Esophagus muscularis mucosa (tissue), 4 donors: ENCODE results near the gene BCL3. TPM values are rescaled to one million over a fixed set of nuclear protein-coding genes. Genes with fewer than 3 reads are reported as not detected.

Source experiments
- DNase-seq: peaks from one replicate; pipeline ENCODE4 v3.0.0-alpha.2; 2017; ENCODE audit errors: extremely low spot score
- H3K27ac ChIP-seq, 4 donors: fragments of 200-600 bp; sonication (generic); replicated peaks in 1 of 4; 1 replicate in 3 of 4; 2 replicates in 1 of 4; pipeline ENCODE4 v1.5.1; 2016 to 2019; ENCODE audit warnings: mild to moderate bottlenecking in 1 of 4
- H3K27me3 ChIP-seq, 4 donors: fragments of 200-600 bp; sonication (generic); one replicate each; pipeline versions ENCODE4 v1.5.1 to v1.6.0; 2016 to 2019
- H3K36me3 ChIP-seq, 4 donors: fragments of 200-600 bp; sonication (generic); one replicate each; pipeline ENCODE4 v1.5.1; 2016 to 2019
- H3K4me1 ChIP-seq, 4 donors: fragments of 200-600 bp; sonication (generic); one replicate each; pipeline ENCODE4 v1.5.1; 2016 to 2019
- H3K4me3 ChIP-seq, 4 donors: fragments of 200-600 bp; sonication (generic); 1 replicate in 2 of 4; 2 replicates in 2 of 4; pipeline ENCODE4 v1.5.1; 2016 to 2019; ENCODE audit warnings: mild to moderate bottlenecking in 4 of 4, moderate library complexity in 1 of 4
- H3K9me3 ChIP-seq, 4 donors: fragments of 200-600 bp; sonication (generic); 1 replicate in 3 of 4; 2 replicates in 1 of 4; pipeline ENCODE4 v1.5.1; 2016 to 2019
- CTCF ChIP-seq, 3 experiments: fragments of 200-600 bp in 2 of 3; fragments of 450-650 bp in 1 of 3; sonication (generic) in 2 of 3; IDR thresholded peaks; one replicate each; pipeline ENCODE4 v1.5.1; 2017 to 2019; ENCODE audit warnings: antibody characterized with exemption in 3 of 3, mild to moderate bottlenecking in 2 of 3, moderate library complexity in 1 of 3
- EP300 ChIP-seq: sonication (generic); formaldehyde crosslinking; IDR thresholded peaks from one replicate; pipeline ENCODE4 v1.6.1; 2017; ENCODE audit warnings: antibody characterized with exemption
- POLR2A ChIP-seq: fragments of 450-650 bp; IDR thresholded peaks from one replicate; pipeline ENCODE4 v1.6.1; 2017; ENCODE audit warnings: antibody characterized with exemption, moderate library complexity, mild to moderate bottlenecking, low read depth
- POLR2AphosphoS5 ChIP-seq, 2 donors: sonication (generic); formaldehyde crosslinking; IDR thresholded peaks; one replicate each; pipeline ENCODE4 v1.6.1; 2017; ENCODE audit warnings: antibody characterized with exemption in 2 of 2
- WGBS: methylation state at CpG from one replicate; pipeline ENCODE4 v1.1.5; 2018; 5-methylcytosine and 5-hydroxymethylcytosine counted together
- intact Hi-C: fragments of 100-400 bp; cut with DNase I; formaldehyde crosslinking; loops from one replicate; pipeline ENCODE4 v1.15.1; 2023
- total RNA-seq, 4 donors: library from RNA; depleted of rRNA; stranded (reverse); fragments of >200 nt; gene quantifications; one replicate each; pipeline versions ENCODE4 v1.1.0 to v1.2.1, GENCODE V29; 2016

The BCL3 gene
- total RNA-seq, 4 donors from 2014 or later = 10.0 to 147 (median 20.2) TPM

GRCh38 chr19:44785271-44785670 is 36.8 kb downstream of the BCL3 start:
- peaks cover 0 to 7% (median 7%) of the 10 kb centered on the region in 4 donors for H3K4me1 ChIP-seq
- H3K4me3 ChIP-seq = no peak overlapping the region
- WGBS = 70% methylated on average over 3 of the region's 3 CpGs
- H3K27ac ChIP-seq = no peak overlapping the region
- intact Hi-C loops = no loop called here
- no peaks in the 10 kb centered on the region for H3K27me3 ChIP-seq
- H3K9me3 ChIP-seq = no peaks in the 10 kb centered on the region
- no peaks in the 10 kb centered on the region for H3K36me3 ChIP-seq
- DNase-seq = no peak
- TF ChIP-seq CTCF (IDR thresholded peaks at IDR 0.05) (no peak), POLR2AphosphoS5 (IDR thresholded peaks at IDR 0.05) (no peak), EP300 (no peak), POLR2A (no peak)

GRCh38 chr19:44785993-44786392 is 37.5 kb downstream of the BCL3 start:
- H3K27me3 ChIP-seq = no peaks in the 10 kb centered on the region
- WGBS = 92% methylated on average over 15 of the region's 15 CpGs
- peaks cover 0 to 7% (median 7%) of the 10 kb centered on the region in 4 donors for H3K4me1 ChIP-seq
- intact Hi-C loops = no loop called here
- H3K9me3 ChIP-seq = no peaks in the 10 kb centered on the region
- DNase-seq = no peak
- no peak for TF ChIP-seq POLR2AphosphoS5 (IDR thresholded peaks at IDR 0.05)
- no peak for TF ChIP-seq POLR2A
- TF ChIP-seq EP300 = no peak
- TF ChIP-seq CTCF (IDR thresholded peaks at IDR 0.05) = no peak
- H3K27ac ChIP-seq = no peak overlapping the region
- H3K4me3 ChIP-seq = no peak overlapping the region
- H3K36me3 ChIP-seq = no peaks in the 10 kb centered on the region

- Histone ChIP-seq H3K36me3 (no peaks in the 10 kb centered on the region), H3K9me3 (no peaks in the 10 kb centered on the region), H3K4me1 (peaks cover 0 to 7% (median 7%) of the 10 kb centered on the region in 4 donors), H3K27me3 (no peaks in the 10 kb centered on the region), H3K27ac (no peak overlapping the region), H3K4me3 (no peak overlapping the region)
- no peak for DNase-seq
- WGBS = 93% methylated on average over 5 of the region's 6 CpGs
- intact Hi-C loops = no loop called here
- TF ChIP-seq POLR2A (no peak), POLR2AphosphoS5 (IDR thresholded peaks at IDR 0.05) (no peak), EP300 (no peak), CTCF (IDR thresholded peaks at IDR 0.05) (no peak)
Measured at GRCh38 chr19:44788971-44789370, 40.5 kb downstream of the BCL3 start.

GRCh38 chr19:44789943-44790483 is 41.5 kb downstream of the BCL3 start:
- H3K4me1 ChIP-seq = no peaks in the 10 kb centered on the region
- H3K4me3 ChIP-seq = no peak overlapping the region
- H3K9me3 ChIP-seq = no peaks in the 10 kb centered on the region
- no peak for TF ChIP-seq POLR2A
- no peak for TF ChIP-seq CTCF (IDR thresholded peaks at IDR 0.05)
- TF ChIP-seq POLR2AphosphoS5 (IDR thresholded peaks at IDR 0.05) = no peak
- H3K36me3 ChIP-seq = no peaks in the 10 kb centered on the region
- no peak for DNase-seq
- WGBS = 79% methylated on average over 7 of the region's 13 CpGs
- intact Hi-C loops = no loop called here
- H3K27me3 ChIP-seq = no peaks in the 10 kb centered on the region
- H3K27ac ChIP-seq = no peak overlapping the region

GRCh38 chr19:44792281-44792680 is 43.8 kb downstream of the BCL3 start:
- no peaks in the 10 kb centered on the region for H3K9me3 ChIP-seq
- intact Hi-C loops = no loop called here
- no peak for TF ChIP-seq POLR2AphosphoS5 (IDR thresholded peaks at IDR 0.05)
- TF ChIP-seq EP300 = no peak
- TF ChIP-seq CTCF (IDR thresholded peaks at IDR 0.05) = no peak
- TF ChIP-seq POLR2A = no peak
- WGBS = 88% methylated on average over 9 of the region's 9 CpGs
- no peaks in the 10 kb centered on the region for H3K27me3 ChIP-seq
- H3K4me3 ChIP-seq = no peak overlapping the region
- no peaks in the 10 kb centered on the region for H3K36me3 ChIP-seq
- no peak overlapping the region for H3K27ac ChIP-seq
- peaks cover 12 to 14% (median 13%) of the 10 kb centered on the region in 4 donors for H3K4me1 ChIP-seq
- no peak for DNase-seq
